ENCODE measurements around the gene PDK2. TPM values are rescaled to one million over a fixed set of nuclear protein-coding genes. Genes with fewer than 3 reads are reported as not detected.

PDK2 gene
- total and polyA plus RNA-seq, 7 donors, result 50.3 to 213 (median 99.4) TPM

DNA sequence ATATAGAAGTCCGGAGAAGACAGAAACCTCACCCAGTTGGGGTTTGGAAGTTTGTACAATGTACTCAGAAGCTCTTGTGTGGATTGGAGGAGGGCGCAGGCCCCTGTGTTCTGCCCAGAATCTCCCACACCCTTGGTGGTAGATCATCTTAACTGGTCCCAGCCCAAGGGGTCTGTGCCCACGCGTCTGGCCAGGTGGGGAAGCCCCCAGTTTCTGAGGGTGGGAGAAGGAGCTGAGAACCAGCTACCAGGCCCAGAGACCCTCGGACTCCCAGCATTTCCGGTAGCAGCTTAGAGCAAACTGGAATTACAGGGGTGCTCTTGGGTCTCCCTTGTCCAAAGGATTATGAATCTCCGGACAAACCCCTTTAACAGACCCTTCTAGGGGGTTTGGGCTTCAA is 57.6 kb downstream of the PDK2 start:
- H3K4me1 ChIP-seq, result peaks cover 53% of the 10 kb centered on the region

GRCh38 chr17:50153650-50154575 is 58.8 kb downstream of the PDK2 start:
- ATAC-seq (peak in 3 of 4 donors; percentile 22 to 51 (median 46)), DNase-seq (peak; percentile 77 to 87)
- Histone ChIP-seq H3K27ac (peak overlapping the region; percentile 83), H3K4me3 (no peak overlapping the region), H3K36me3 (ENCODE audit: insufficient read depth in 1 of 2, low read depth in 1 of 2) (no peaks in the 10 kb centered on the region), H3K9me3 (no peaks in the 10 kb centered on the region), H3K4me1 (peaks cover 43% of the 10 kb centered on the region), H3K27me3 (ENCODE audit: insufficient read depth in 3 of 3, low read length in 2 of 3) (no peaks in the 10 kb centered on the region)
- intact Hi-C loops (cut with DNase I), result loop anchor here in 1 of 2 donors (2.0 kb wide), 1 partner anchor 59 kb away; the partner anchor contains the start of gene PDK2
- TF ChIP-seq, protein P1, sequence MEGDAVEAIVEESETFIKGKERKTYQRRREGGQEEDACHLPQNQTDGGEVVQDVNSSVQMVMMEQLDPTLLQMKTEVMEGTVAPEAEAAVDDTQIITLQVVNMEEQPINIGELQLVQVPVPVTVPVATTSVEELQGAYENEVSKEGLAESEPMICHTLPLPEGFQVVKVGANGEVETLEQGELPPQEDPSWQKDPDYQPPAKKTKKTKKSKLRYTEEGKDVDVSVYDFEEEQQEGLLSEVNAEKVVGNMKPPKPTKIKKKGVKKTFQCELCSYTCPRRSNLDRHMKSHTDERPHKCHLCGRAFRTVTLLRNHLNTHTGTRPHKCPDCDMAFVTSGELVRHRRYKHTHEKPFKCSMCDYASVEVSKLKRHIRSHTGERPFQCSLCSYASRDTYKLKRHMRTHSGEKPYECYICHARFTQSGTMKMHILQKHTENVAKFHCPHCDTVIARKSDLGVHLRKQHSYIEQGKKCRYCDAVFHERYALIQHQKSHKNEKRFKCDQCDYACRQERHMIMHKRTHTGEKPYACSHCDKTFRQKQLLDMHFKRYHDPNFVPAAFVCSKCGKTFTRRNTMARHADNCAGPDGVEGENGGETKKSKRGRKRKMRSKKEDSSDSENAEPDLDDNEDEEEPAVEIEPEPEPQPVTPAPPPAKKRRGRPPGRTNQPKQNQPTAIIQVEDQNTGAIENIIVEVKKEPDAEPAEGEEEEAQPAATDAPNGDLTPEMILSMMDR (IDR thresholded peaks at IDR 0.05), result no peak
- WGBS, 3 donors, result 25 to 51% (median 32%) methylated on average over 16 of the region's 16 CpGs

More for the DNA sequence above, 57.6 kb downstream of the PDK2 start:
- DNase-seq (peak in 1 of 2 donors; percentile 49), ATAC-seq (no peak)
- Histone ChIP-seq H3K9me3 (no peaks in the 10 kb centered on the region), H3K4me3 (peak overlapping the region; percentile 84), H3K27me3 (ENCODE audit: insufficient read depth in 3 of 3, low read length in 2 of 3) (no peaks in the 10 kb centered on the region), H3K27ac (peak overlapping the region; percentile 83), H3K36me3 (ENCODE audit: insufficient read depth in 1 of 2, low read depth in 1 of 2) (no peaks in the 10 kb centered on the region)
- TF ChIP-seq, protein P1 (IDR thresholded peaks at IDR 0.05), result no peak
- 65 to 66% (median 65%) methylated on average over 7 of the region's 7 CpGs for WGBS, 3 donors
- intact Hi-C loops (cut with DNase I), result loop anchor here in 1 of 2 donors (1.0 to 2.0 kb wide), 2 partner anchors 9 to 58 kb away; partner anchors contain the start of gene PDK2

- Histone ChIP-seq H3K27me3 (ENCODE audit: insufficient read depth in 3 of 3, low read length in 2 of 3) (no peaks in the 10 kb centered on the region), H3K27ac (peak overlapping the region; percentile 83), H3K4me3 (no peak overlapping the region), H3K4me1 (peaks cover 39% of the 10 kb centered on the region), H3K36me3 (ENCODE audit: insufficient read depth in 1 of 2, low read depth in 1 of 2) (no peaks in the 10 kb centered on the region), H3K9me3 (no peaks in the 10 kb centered on the region)
- TF ChIP-seq, protein P1 (IDR thresholded peaks at IDR 0.05), result no peak
- DNase-seq (peak in 1 of 2 donors; percentile 9), ATAC-seq (no peak)
- WGBS, 3 donors, result 48 to 67% (median 50%) methylated on average over 1 of the region's 1 CpG
- intact Hi-C loops (cut with DNase I), result no loop called here
Observed at GRCh38 chr17:50154604-50155003, 59.5 kb downstream of the PDK2 start.

- intact Hi-C loops (cut with DNase I), result no loop called here
- Histone ChIP-seq H3K36me3 (ENCODE audit: insufficient read depth in 1 of 2, low read depth in 1 of 2) (no peaks in the 10 kb centered on the region), H3K9me3 (no peaks in the 10 kb centered on the region), H3K27me3 (ENCODE audit: insufficient read depth in 3 of 3, low read length in 2 of 3) (no peaks in the 10 kb centered on the region), H3K4me1 (peaks cover 39% of the 10 kb centered on the region), H3K27ac (peak overlapping the region; percentile 83), H3K4me3 (peak overlapping the region; percentile 7)
- ATAC-seq (no peak), DNase-seq (peak; percentile 40 to 49)
- WGBS, 3 donors, result 57 to 78% (median 66%) methylated on average over 8 of the region's 8 CpGs
- TF ChIP-seq, protein P1 (IDR thresholded peaks at IDR 0.05), result no peak
Observed at GRCh38 chr17:50155115-50155819, 60.1 kb downstream of the PDK2 start.
